Kidney (tissue), 14 donors: Measurements from ENCODE around the gene NAPB. TPM values are rescaled to one million over a fixed set of nuclear protein-coding genes. Genes with fewer than 3 reads are reported as not detected.

ENCODE experiments used
- DNase-seq, 5 donors: peaks; one replicate each; pipeline ENCODE4 v3.0.0-alpha.2; 2013 to 2020
- FAIRE-seq: peaks from 2 replicates; lab custom pipeline; 2012; peaks lifted over from hg19 to GRCh38; lab: Jason Lieb, UNC
- H3K27ac ChIP-seq, 2 donors: one replicate each; pipeline ENCODE4 v1.7.0; 2013; ENCODE audit warnings: low read depth in 2 of 2, low read length in 2 of 2, inconsistent platforms in 1 of 2
- H3K27me3 ChIP-seq: one replicate; pipeline ENCODE4 v1.7.1; 2013; ENCODE audit warnings: low read length, inconsistent platforms; ENCODE audit not compliant: control insufficient read depth, insufficient read depth
- H3K36me3 ChIP-seq, 3 donors: one replicate each; pipeline versions ENCODE4 v1.7.0 to v1.7.1; 2013; ENCODE audit warnings: low read length in 3 of 3, control low read depth in 1 of 3, inconsistent platforms in 1 of 3; ENCODE audit not compliant: insufficient read depth in 3 of 3, control insufficient read depth in 2 of 3
- H3K4me1 ChIP-seq, 3 donors: one replicate each; pipeline versions ENCODE4 v1.7.0 to v1.7.1; 2013; ENCODE audit warnings: low read length in 3 of 3, inconsistent platforms in 1 of 3, low read depth in 1 of 3; ENCODE audit not compliant: control insufficient read depth in 2 of 3, insufficient read depth in 2 of 3
- H3K4me3 ChIP-seq, 3 donors: one replicate each; pipeline versions ENCODE4 v1.7.0 to v1.8.1; 2013; ENCODE audit warnings: low read length in 3 of 3, control low read depth in 1 of 3, inconsistent platforms in 1 of 3
- H3K9ac ChIP-seq, 3 donors: one replicate each; pipeline versions ENCODE4 v1.7.0 to v1.7.1; 2013; ENCODE audit warnings: low read length in 3 of 3, control low read depth in 1 of 3, inconsistent platforms in 1 of 3
- H3K9me3 ChIP-seq, 3 donors: one replicate each; pipeline versions ENCODE4 v1.7.0 to v1.7.1; 2013; ENCODE audit warnings: low read length in 3 of 3, control low read depth in 1 of 3, inconsistent platforms in 1 of 3; ENCODE audit not compliant: control insufficient read depth in 2 of 3, insufficient read depth in 1 of 3
- intact Hi-C: fragments of 100-400 bp; cut with DNase I; formaldehyde crosslinking; loops from one replicate; pipeline ENCODE4 v1.11.1; 2022
- polyA plus RNA-seq: library from polyadenylated mRNA; stranded (reverse); fragments of 350-450 nt; fragmentation: Illumina TruSeq; extraction: RNeasy Lipid Tissue Mini Kit (QIAGEN cat#74804); gene quantifications from one replicate; pipeline ENCODE4 v1.2.3, GENCODE V29; 2014; ENCODE audit warnings: low read depth, low replicate concordance; ENCODE audit not compliant: insufficient read depth
- total RNA-seq: library from RNA; stranded (reverse); fragmentation: NEBNext Ultra II Directional; extraction: Animal tissue kit (Norgen Biotek cat#: 25700); gene quantifications from one replicate; pipeline ENCODE4 v1.2.1, GENCODE V29; 2021
- TF ChIP-seq, protein P1 (sequence below): IDR thresholded peaks from 3 replicates; pipeline ENCODE4 v1.5.1; 2012; ENCODE audit warnings: mild to moderate bottlenecking, moderate library complexity, borderline replicate concordance; ENCODE audit not compliant: insufficient read depth; ENCODE audit errors: extremely low read depth
- donor health status: control.
- donor health status: control.
- donor health status: control.
- donor health status: control.
- donor health status: control.
- donor health status: DM: yes; HTN: yes; CAD: no.
- donor health status: Normal renal cell carcinoma (clear cell type).

NAPB gene
- total and polyA plus RNA-seq, 2 donors from 2014 or later: 5.3 to 9.6 TPM

DNA sequence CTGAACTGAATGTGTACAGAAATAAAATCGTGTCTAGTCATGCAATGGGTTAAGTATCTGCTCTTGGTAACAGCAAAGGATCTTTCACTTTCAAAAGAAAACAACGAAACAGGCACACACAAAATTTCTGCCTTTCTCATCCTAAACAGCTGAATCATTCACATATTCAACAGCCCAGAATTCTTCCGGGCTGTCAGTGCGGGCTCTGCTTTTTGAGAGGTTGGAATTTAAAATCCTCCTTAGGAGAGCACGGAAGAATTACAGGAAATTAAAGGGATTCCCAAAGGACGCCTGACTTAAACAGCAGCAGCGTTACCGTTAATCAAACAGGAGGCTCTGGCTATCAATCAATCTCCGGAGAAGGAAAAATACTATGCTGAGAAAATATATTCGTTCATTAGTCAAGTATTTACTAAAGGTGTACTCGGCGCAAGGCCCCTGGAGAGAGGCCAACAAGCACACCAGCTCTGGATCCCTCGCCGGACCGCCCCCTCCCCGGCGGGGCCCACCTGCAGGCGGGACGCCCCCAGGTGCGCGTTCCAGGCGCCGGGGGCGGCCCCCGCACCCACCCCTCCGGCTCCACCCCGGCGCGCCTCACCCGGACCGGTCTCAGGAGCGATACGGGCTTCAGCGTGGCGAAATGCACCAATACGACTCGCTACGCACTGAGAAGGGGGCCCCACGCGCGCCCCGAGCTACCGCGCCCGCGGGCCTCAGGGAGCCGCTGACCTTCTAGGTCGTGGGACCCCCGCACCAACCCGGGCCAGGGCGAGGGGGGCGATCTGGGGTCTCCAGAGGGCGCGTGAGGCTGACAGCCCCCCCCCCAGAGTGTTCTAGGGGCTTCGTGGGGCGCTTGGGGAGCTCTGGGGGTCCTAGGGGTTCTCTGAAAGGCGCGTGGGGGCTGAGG, 1.0 kb downstream of the NAPB start:
- H3K9me3 ChIP-seq: no peaks in the 10 kb centered on the region
- peaks cover 0 to 10% (median 9%) of the 10 kb centered on the region in 3 donors for H3K4me1 ChIP-seq
- TF ChIP-seq, protein P1, sequence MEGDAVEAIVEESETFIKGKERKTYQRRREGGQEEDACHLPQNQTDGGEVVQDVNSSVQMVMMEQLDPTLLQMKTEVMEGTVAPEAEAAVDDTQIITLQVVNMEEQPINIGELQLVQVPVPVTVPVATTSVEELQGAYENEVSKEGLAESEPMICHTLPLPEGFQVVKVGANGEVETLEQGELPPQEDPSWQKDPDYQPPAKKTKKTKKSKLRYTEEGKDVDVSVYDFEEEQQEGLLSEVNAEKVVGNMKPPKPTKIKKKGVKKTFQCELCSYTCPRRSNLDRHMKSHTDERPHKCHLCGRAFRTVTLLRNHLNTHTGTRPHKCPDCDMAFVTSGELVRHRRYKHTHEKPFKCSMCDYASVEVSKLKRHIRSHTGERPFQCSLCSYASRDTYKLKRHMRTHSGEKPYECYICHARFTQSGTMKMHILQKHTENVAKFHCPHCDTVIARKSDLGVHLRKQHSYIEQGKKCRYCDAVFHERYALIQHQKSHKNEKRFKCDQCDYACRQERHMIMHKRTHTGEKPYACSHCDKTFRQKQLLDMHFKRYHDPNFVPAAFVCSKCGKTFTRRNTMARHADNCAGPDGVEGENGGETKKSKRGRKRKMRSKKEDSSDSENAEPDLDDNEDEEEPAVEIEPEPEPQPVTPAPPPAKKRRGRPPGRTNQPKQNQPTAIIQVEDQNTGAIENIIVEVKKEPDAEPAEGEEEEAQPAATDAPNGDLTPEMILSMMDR: no peak
- DNase-seq (peak in 4 of 5 donors; percentile 24 to 80 (median 67)), FAIRE-seq (no peak)
- H3K9ac ChIP-seq: peak overlapping the region; percentile 32 to 83 (median 82)
- H3K36me3 ChIP-seq: no peaks in the 10 kb centered on the region
- no peaks in the 10 kb centered on the region for H3K27me3 ChIP-seq
- intact Hi-C loops: no loop called here
- peak overlapping the region; percentile 87 to 89 for H3K27ac ChIP-seq
- peak overlapping the region; percentile 80 to 85 (median 81) for H3K4me3 ChIP-seq

- Histone ChIP-seq H3K4me3 (peak overlapping the region; percentile 53 to 85 (median 81)), H3K27me3 (no peaks in the 10 kb centered on the region), H3K36me3 (no peaks in the 10 kb centered on the region), H3K9me3 (no peaks in the 10 kb centered on the region), H3K9ac (peak overlapping the region; percentile 32 to 82 (median 75)), H3K4me1 (peaks cover 0 to 10% (median 9%) of the 10 kb centered on the region in 3 donors), H3K27ac (peak overlapping the region; percentile 87 to 89)
- FAIRE-seq (no peak), DNase-seq (no peak)
- intact Hi-C loops: no loop called here
- TF ChIP-seq, protein P1: no peak
Observed at GRCh38 chr20:23419657-23419994, 1.7 kb downstream of the NAPB start.

DNA sequence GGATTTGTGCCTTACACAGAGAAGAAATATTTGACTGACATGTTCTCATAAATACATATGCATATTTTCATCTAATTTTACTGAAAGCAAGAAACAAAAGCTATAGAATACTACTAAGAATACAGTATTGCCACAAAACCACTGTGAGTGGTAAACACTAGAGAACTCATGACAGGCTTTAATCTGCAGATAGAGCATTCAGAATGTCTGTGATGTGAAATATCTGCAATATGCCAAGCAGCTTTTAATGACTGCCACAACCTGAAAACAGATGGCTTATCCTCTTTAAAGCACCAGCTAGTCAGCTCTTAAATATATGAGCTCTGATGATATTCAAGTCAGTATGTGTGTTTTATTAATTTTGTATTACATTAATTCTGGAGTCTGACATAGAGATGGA, 3.4 kb downstream of the NAPB start:
- Histone ChIP-seq H3K27ac (no peak overlapping the region), H3K9me3 (no peaks in the 10 kb centered on the region), H3K36me3 (no peaks in the 10 kb centered on the region), H3K4me1 (peaks cover 0 to 10% (median 9%) of the 10 kb centered on the region in 3 donors), H3K4me3 (no peak overlapping the region), H3K9ac (no peak overlapping the region), H3K27me3 (no peaks in the 10 kb centered on the region)
- DNase-seq: no peak
- intact Hi-C loops: no loop called here
- TF ChIP-seq, protein P1: no peak
- FAIRE-seq: no peak
